Sciatic nerve (tissue), 2 donors: ENCODE measurements around the gene NSUN2. TPM values are rescaled to one million over a fixed set of nuclear protein-coding genes. Genes with fewer than 3 reads are reported as not detected.
"Not testable (repeated sequence)": the region's sequence is repeated elsewhere in the genome, so short reads cannot be mapped to it uniquely, and the experiment has no call there.

Source experiments
- ATAC-seq: fragments of 200-7000 bp; cut with Tn5 transposase; one replicate; pipeline ENCODE4 v1.9.1; 2020; ENCODE audit warnings: mild to moderate bottlenecking, moderate library complexity
- DNase-seq: peaks from one replicate; pipeline ENCODE4 v3.0.0-alpha.2; 2020; ENCODE audit warnings: low spot score
- intact Hi-C: fragments of 100-400 bp; cut with DNase I; formaldehyde crosslinking; loops from one replicate; pipeline ENCODE4 v1.14.2; 2022
- total RNA-seq: library from RNA; stranded (reverse); fragmentation: NEBNext Ultra II Directional; extraction: Animal tissue kit (Norgen Biotek cat#: 25700); gene quantifications from one replicate; pipeline ENCODE4 v1.2.1, GENCODE V29; 2021
- donor health status: DM: no; HTN: no; CAD: no.
- donor health status: DM: no; HTN: no; CAD: no.

NSUN2 gene
- 53.0 TPM for total RNA-seq

DNA sequence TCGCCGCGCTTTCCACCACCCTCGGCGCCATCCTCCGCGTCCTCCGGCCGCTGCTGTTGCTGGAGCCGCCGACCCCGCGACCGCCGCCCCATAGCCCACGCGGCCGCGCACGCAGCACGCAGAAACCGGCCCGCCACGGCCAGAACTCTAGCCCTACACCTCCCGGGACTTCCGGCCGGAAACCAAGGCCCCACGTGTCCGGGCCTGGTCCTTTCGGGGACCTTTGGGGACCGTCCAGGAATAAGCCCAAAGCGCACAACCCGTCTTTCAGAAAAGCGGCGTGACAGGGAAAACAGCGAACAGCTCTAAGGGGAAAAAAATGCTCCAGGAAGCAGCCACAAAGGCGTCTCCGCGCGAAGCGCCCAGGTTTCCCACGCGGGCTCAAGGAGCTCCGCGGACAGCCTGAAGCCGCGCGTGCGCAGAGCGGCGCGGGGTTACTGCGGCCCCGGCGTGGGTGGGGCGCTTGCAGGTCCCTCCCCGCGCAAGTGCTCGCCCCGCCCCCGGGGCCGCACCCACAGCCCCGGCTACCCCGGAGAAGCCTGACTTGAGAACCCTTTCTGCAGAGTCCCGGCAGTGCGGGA is at the start of gene NSUN2, which contains the start of gene SRD5A1:
NSUN2 (minus strand) TSS at position 157 of the 581 bp plus-strand sequence; CDS start at position 92, 65 bp downstream.
SRD5A1 (plus strand) TSS at position 553 of the 581 bp plus-strand sequence. CDS start 137 bp downstream, outside the sequence.
- peak; percentile 99 for ATAC-seq
- intact Hi-C loops: loop anchor here (10.0 kb wide), 2 partner anchors 82 to 112 kb away; partner anchors contain the start of gene TENT4A
- peak; percentile 93 for DNase-seq

DNA sequence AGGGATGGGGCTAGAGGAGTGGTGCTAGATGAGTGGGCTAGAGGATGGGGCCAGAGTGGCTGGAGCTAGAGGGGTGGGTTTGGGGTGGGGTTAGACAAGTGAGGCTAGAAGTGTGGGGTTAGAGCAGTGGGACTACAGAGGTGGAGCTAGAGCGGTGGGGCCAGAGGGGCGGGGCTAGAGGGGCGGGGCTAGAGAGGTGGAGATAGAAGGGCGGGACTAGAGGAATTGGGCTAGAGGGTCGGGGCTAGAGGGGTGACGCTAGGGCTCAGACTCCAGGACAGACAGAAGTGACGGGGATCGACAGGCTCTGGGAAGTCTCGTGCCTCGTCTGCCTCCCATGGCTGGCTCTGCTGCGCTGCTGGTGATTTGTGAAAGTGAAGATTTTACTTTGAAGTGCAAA is 49.4 kb upstream of the NSUN2 start:
- DNase-seq (no peak), ATAC-seq (no peak)
- intact Hi-C loops: no loop called here

DNA sequence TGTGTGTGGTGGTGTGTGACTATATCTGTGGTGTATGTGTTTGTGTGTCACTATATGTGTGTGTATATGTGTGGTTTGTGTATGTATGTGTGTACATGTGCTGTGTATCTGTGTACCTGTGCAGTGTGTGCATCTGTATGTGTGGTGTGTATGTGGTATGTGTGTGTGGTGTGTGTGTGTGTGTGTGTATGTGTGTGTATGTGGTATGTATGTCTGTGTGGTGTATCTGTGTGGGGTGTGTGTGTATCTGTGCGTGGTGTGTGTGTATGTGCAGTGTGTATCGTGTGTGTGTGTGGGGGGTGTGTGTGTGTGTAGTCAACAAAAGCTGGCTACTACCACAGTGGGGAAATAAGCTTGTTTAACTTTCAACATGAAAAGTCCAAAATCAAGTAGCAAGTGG is 48.8 kb upstream of the NSUN2 start:
- DNase-seq (no peak), ATAC-seq (no peak)
- intact Hi-C loops: no loop called here

DNA sequence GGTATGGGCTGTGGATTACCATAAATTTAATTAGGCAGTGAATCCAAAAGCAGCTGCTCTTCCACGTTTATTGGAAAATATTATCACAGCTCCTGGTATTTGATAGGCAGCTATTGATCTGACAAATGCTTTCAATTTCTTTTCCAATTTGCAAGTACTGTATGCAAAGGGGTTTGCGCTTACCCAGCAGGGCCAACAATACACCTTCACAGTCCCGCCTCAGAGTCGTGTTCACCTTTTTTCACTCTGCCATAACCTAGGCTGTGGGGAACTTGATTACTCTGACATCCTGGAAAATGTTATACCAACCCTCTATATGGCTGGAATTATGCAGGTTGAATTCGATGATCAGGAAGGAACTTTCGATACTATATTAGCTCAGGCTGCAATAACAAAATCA is 48.1 kb upstream of the NSUN2 start:
- ATAC-seq (no peak), DNase-seq (no peak)
- intact Hi-C loops: no loop called here

DNA sequence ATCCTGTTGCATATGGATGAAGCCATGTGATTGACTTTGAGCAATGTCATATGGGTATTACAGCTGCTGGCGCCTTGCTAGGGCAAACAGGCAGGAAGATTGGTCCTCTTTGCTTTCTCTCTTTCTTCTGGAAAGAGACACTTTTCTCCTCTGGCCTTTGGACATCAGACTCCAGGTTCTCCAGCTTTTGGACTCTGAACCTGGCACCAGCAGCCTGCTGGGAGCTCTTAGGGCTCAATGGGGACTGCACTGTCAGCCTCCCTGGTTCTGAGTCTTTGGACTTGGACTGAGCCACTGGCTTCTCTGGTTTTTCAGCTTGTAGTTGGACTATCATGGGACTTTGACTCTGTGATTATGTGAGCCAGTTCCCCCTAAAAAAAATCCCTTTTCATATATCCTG is 45.5 kb upstream of the NSUN2 start:
- intact Hi-C loops: no loop called here
- no peak for DNase-seq
- no peak for ATAC-seq

DNA sequence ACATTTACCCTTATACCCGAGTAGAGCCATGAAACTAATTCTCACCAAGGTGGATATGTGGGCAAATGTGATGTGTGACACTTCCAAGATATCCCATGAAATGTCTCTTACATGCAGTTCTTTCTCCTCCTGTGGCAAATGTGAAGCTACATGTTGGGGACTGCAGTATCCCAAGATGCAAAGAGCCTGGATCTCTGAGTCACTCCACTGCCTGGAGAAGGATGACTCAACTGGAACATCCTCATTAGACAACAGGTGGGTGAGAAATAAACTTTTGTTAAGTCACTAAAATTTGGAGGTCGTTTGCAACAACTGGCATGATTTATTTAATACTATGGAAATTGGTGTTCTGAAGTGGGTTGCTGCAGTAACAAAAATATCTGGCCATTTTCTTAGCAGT is 43.9 kb upstream of the NSUN2 start:
- intact Hi-C loops: no loop called here
- ATAC-seq: no peak

DNA sequence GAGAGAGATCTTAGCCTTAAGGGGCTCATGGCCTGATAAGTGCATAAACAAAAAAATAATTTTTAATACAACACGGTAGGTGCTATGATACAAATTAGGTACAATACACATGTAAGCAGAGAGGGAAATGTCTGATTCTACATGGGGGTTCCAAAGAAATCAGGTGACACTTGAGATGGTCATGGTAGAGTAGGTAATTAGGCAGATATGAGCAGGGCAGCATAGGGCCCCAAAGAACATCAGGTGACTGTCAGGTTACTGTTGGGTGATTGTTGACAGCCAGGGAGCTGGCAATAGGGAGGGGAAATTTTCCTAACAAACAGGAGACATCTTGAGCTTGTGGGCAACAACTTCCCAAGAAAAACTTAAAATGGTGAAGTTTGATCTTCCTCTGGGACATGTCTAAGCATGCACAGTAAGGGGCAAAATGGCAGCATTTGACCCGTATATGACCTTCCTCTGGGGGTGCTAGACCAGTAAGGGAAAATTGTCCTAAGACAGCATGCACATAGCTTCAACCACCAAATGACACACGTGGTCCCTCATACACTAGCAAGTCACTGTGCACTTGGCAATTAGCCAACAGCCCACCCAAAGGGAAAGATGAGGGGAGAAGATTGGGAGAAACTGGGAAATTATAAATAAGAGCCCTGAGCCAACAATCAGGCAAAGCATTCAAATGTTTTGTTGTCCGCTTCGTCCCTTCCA is 43.1 kb upstream of the NSUN2 start:
- DNase-seq (no peak), ATAC-seq (no peak)
- intact Hi-C loops: no loop called here

More for the DNA sequence above, 43.9 kb upstream of the NSUN2 start:
- no peak for DNase-seq

DNA sequence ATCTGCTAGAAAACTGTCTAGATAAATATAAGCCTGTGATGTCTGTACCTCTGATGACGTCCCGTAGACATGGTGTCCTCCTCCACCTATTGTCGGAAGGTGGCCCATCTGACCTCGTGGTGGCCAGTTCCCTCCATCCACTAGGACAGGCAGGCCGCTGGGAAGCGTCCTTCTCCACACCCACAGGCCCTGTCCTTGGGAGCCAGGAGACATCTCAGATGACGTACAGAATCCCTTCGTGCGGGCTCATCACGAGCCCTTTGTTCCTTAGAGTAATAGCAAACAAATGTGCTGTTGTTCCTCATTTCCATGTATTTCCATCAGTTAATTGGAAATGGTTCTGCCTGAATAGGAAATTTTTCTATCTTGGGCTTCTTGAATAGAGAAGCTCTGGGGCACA is 42.0 kb upstream of the NSUN2 start:
- ATAC-seq: no peak
- intact Hi-C loops: no loop called here
- DNase-seq: no peak

DNA sequence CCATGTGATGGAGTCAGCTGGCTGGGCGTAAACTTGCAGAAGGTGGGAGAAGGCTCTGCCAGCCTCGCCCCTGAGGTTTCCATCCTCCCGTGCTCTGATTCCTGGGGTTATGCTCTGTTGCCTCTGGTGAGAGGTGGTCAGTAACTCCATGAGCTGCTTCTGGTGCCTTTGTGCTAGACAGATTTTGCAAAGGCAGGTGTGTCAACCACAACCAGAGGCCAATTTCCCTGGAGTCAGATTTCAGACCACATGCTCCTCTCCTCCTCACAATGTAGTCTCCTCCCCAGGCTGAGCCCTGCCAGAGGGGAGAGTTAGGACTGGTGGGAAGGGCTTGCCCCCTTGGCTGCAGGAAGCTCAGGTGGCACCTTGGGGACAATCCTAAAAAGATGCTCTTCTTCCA is 41.6 kb upstream of the NSUN2 start:
- DNase-seq (no peak), ATAC-seq (no peak)
- intact Hi-C loops: no loop called here

DNA sequence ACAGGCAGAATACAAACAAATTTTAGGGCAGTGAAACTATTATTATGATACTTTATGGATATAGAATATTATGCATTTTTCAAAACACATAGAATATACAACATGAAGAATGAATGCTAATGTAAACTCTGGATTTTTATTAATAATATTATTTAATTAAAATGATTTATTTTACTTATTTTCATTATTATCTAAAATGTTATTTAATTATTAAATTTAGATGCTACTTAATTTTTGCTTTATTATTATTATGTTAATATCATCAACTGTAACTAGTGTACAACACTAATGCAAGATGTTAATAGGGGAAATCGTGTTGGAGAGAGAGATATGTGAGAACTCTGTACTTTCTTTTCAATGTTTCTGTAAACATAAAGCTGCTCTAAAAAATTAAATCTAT is 41.1 kb upstream of the NSUN2 start:
- no peak for ATAC-seq
- DNase-seq: no peak
- intact Hi-C loops: no loop called here

DNA sequence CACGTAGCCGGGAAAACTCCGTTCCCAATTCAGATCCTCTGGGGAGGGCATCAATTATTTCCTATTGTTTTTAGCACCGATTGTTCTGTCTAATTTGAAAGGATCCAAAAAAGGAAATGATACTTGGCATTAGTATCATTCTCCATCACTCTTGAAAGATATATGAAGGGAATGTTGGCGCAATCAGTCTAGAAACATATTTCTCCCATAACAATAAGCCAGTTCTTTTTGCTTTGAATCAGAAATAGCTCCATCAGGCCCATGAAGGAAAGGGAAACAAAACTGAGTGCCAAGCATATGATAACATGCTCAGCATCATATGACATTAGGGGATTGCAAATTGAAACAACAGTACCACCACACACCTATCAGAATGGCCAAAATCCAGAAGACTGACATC is 40.2 kb upstream of the NSUN2 start:
- intact Hi-C loops: no loop called here
- no peak for ATAC-seq
- DNase-seq: no peak

DNA sequence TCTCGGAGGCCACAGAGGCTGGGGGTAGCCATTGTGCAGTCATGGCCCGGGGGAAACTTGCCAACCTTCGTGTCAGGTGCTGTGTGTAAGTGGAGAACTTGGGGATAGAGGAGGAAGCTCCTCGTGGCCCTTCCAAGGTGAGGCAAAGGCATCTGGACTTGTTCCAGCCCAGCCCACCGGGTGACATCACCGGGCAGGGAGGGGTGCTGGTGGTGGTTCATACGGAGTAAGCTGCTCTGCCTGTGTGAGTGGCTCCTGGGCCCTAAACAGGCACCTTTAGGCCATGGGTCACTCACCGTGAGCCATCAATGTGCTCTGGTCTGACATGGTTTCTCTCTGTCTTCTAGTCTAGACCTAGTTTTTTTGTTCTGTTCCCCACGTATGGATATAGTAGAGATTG is 35.9 kb upstream of the NSUN2 start:
- intact Hi-C loops, ATAC-seq, DNase-seq: not testable (repeated sequence)

DNA sequence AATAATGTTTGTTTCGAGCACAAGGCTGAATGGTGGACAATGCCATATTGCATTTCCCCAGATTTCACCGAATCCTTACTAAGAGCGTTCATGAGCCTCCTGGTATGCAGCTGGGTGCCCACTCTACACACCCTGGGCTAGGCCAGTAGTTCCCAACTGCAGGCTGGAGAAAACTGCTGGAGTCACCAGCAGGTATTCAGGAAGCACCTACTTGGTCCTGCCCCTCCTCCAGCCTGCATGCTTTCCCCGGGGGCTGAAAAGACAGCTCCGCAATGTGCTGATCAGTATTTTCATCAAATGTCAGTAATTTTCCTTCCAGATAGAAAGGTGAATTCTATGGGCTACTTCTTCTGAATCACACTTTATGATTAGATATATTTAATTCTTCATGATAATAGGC is 34.8 kb upstream of the NSUN2 start:
- DNase-seq: no peak
- intact Hi-C loops: no loop called here
- ATAC-seq: no peak

DNA sequence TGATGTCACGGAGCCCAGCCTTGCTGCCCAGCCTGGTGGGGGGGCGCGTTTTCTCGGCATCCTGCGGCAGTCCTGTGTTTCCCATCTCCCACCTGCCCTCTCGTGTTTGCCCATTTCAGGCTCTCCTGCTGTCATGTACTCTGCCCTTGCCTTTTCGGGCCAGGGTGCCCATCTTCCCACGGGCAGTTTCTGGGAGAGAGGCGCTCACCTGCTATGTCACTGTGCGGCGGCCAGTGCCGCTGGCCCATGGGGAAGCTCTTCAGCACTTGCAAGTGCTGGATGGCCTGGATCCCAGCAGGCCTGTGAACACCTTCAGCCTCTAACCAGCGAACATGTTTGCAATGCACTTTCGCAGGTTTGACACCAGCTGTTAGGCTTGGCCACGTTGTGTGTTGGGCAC is 33.9 kb upstream of the NSUN2 start:
- intact Hi-C loops: no loop called here

DNA sequence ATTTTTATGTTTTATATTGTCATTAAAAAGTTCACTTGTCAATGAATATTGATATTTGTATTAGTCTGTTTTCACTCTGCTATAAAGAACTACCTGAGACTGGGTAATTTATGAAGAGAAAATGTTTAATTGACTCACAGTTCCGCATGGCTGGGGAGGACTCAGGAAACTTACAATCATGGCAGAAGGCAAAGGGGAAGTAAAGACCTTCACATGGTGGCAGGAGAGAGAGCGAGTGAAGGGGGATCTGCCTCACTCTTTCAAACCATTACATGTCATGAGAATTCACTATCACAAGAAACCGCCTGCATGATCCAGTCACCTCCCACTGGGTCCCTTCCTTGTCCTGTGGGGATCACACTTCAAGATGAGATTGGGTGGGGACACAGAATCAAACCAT is 27.8 kb upstream of the NSUN2 start:
- DNase-seq: no peak
- intact Hi-C loops: no loop called here
- no peak for ATAC-seq

More for the DNA sequence above, 33.9 kb upstream of the NSUN2 start:
- ATAC-seq (no peak), DNase-seq (no peak)

DNA sequence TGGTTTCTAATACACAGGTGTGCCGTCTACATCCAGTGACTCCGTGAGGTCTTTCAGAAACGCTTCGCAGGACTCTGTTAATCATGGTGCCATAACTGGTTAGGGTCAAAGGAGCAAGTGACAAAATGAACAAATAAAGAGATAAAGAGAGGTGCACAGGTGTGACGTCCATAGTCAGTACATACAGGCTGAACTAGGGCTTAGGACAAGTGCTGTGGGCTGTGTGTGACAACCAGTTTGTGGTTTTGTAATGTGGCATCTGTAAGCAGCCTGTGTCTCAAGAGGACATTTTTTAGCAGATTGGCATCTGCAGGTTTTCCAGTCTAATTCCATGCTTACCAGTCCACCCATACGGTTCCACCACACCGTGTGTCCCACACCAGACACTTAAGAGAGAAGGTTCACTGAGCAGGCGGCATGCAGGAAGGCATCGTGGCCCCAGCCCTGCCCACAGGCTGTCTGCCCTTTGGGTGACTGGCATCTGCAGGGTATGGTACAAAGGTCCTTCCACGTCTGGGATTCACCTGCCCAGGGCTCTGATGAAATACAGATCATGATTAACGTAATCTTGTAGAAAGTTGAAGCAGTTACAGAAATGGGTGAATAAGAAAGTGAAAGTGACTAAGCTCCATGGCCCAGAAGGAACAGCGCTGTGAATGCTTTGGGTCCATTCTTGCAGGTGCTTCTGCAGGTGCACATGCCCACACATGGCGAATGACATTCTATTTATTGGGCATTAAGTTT is 27.3 kb upstream of the NSUN2 start:
- DNase-seq: no peak
- no peak for ATAC-seq
- intact Hi-C loops: no loop called here

DNA sequence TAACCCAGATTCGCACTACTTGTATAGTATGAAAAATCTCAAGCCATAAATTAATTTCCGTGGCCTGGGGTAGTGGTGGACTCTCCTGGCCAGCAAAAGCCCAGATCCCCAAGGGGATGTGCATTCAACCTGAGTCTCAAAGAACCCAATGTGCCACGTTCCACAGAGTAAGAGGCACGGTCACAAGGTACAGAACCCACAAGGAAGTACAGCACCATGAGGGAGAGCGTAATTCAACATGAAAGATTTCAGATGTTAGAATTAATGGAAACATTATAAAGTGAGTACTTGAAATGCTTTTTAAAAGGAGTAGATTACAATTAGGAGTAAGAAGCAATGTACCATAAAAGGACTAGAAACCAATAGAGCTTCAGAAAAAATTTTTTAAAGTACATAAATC is 23.8 kb upstream of the NSUN2 start:
- ATAC-seq: no peak
- intact Hi-C loops: no loop called here
- no peak for DNase-seq

DNA sequence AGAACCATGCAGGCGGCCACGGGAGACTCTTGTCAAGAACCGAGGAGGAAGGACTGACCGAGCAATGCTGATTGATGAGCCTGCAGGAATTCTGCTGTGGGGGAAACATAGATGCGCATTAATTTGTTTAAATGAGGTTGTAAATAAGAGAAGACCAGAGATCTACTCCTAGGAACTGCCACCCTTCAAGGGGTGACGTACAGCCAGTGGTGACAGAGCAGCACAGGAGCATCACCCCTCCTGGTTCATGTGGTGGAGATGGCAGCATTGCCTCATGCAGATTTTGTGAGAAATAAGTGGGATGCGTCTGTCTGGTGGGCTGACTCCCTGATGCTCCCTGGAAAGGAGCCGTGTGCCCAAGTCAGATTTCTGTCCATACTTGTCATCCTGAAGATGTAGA is 22.6 kb upstream of the NSUN2 start:
- ATAC-seq (no peak), DNase-seq (no peak)
- intact Hi-C loops: no loop called here

DNA sequence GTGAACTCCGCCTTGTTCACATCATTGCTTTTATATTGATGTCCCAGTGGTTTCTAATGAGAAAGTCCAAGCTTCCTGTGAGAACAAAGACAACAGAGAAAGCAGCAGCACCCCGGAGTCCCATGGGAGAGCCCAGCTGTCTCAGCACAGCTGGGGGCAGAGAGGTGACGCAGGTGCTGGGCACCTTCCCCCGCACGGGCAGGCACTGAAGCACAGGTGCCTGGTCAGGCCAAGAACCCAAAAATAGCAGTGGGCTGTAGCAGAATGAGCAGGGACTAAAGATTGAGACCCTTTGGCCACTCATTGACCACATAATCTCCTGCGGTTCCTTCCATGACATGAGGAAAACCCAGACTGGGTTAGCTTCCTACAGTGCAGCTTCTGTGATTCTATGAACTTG is 19.2 kb upstream of the NSUN2 start:
- ATAC-seq (no peak), DNase-seq (no peak)
- intact Hi-C loops: no loop called here

DNA sequence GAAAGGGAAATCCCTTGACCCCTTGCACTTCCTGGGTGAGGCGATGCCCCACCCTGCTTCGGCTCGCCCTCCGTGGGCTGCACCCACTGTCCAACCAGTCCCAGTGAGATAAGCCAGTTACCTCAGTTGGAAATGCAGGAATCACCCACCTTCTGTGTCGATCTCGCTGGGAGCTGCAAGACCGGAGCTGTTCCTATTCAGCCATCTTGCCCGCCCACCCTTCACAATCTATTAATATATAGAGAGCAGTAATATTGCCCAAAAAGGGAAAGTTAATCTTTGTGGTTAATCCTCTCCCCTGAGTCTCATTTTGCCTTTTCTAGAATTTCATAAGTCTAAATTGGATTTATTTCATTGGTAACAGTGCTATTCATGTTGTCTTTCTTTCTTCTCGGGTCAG is 16.8 kb upstream of the NSUN2 start:
- ATAC-seq (no peak), DNase-seq (no peak)
- intact Hi-C loops: no loop called here
